Ovary (tissue), 9 donors: ENCODE data around the gene RASGEF1C. TPM values are rescaled to one million over a fixed set of nuclear protein-coding genes. Genes with fewer than 3 reads are reported as not detected.

Source experiments
- DNase-seq, 5 donors: peaks; one replicate each; pipeline ENCODE4 v3.0.0-alpha.2; 2019 to 2020
- H3K27ac ChIP-seq, 2 donors: fragments of 200-600 bp; one replicate each; pipeline versions ENCODE4 v1.5.1 to v1.8.0; 2019 to 2022
- H3K27me3 ChIP-seq: fragments of 200-600 bp; one replicate; pipeline ENCODE4 v1.8.0; 2022
- H3K36me3 ChIP-seq: fragments of 200-600 bp; sonication (generic); one replicate; pipeline ENCODE4 v1.5.1; 2019
- H3K4me1 ChIP-seq: one replicate; pipeline ENCODE4 v1.8.1; 2013; ENCODE audit warnings: mild to moderate bottlenecking, moderate library complexity; ENCODE audit not compliant: insufficient read depth
- H3K4me3 ChIP-seq: fragments of 200-600 bp; sonication (generic); one replicate; pipeline ENCODE4 v1.5.1; 2017
- H3K9me3 ChIP-seq, 2 donors: fragments of 200-600 bp in 1 of 2; sonication (generic) in 1 of 2; one replicate each; pipeline versions ENCODE4 v1.5.1 to v1.8.1; 2013 to 2019; ENCODE audit warnings: mild to moderate bottlenecking in 1 of 2, moderate library complexity in 1 of 2
- CTCF ChIP-seq, 3 donors: fragments of 450-650 bp in 2 of 3; fragments of 200-600 bp in 1 of 3; IDR thresholded peaks; one replicate each; pipeline versions ENCODE4 v1.5.1 to v1.8.0; 2016 to 2022; ENCODE audit warnings: antibody characterized with exemption in 3 of 3, mild to moderate bottlenecking in 1 of 3
- EP300 ChIP-seq: sonication (generic); formaldehyde crosslinking; IDR thresholded peaks from one replicate; pipeline ENCODE4 v1.6.1; 2017; ENCODE audit warnings: antibody characterized with exemption
- POLR2A ChIP-seq: fragments of 450-650 bp; IDR thresholded peaks from one replicate; pipeline ENCODE4 v1.6.1; 2017; ENCODE audit warnings: antibody characterized with exemption, mild to moderate bottlenecking, moderate library complexity
- WGBS, 3 donors: extraction: QIAGEN DNeasy Blood & Tissue Kit in 1 of 3; methylation state at CpG; one replicate each; pipeline versions ENCODE4 v1.1.5 to v1.1.7; 2013 to 2017; 5-methylcytosine and 5-hydroxymethylcytosine counted together
- intact Hi-C, 4 donors: fragments of 100-400 bp; cut with DNase I; formaldehyde crosslinking; loops; one replicate each; pipeline versions ENCODE4 v1.11.0 to v1.15.1; 2022 to 2023
- polyA plus RNA-seq, 2 donors: library from polyadenylated mRNA; stranded (reverse); fragments of 200-250 nt in 1 of 2; fragments of 350-450 nt in 1 of 2; fragmentation: Illumina TruSeq in 1 of 2; extraction: RNeasy Lipid Tissue Mini Kit (QIAGEN cat#74804) in 1 of 2; gene quantifications; one replicate each; pipeline ENCODE4 v1.2.3, GENCODE V29; 2013 to 2014
- total RNA-seq, 7 donors: library from RNA; depleted of rRNA in 2 of 7; stranded (reverse); fragments of >200 nt in 2 of 7; fragmentation: NEBNext Ultra II Directional in 3 of 7; extraction: Animal tissue kit (Norgen Biotek cat#: 25700) in 3 of 7; gene quantifications; one replicate each; pipeline versions ENCODE4 v1.1.0 to v1.2.4, GENCODE V29; 2016 to 2023
- donor health status: DM: no; HTN: no; CAD: no; lungs with moderate emphysema.
- donor health status: DM: no; HTN: no; CAD: no.
- donor health status: Bipolar disorder and iron deficiency.
- donor health status: DM: yes; HTN: yes; CAD: no.
- donor health status: DM: no; HTN: no; CAD: no.
- donor health status: DM: yes; HTN: yes; CAD: no.

The RASGEF1C gene
- total and polyA plus RNA-seq, 9 donors, result 0.13 to 0.97 (median 0.38) TPM; not detected in 2

- Histone ChIP-seq H3K4me1 (no peaks in the 10 kb centered on the region), H3K9me3 (peaks cover 0 to 1% of the 10 kb centered on the region in 2 donors)
- 18 to 29% (median 22%) methylated on average over 14 of the region's 14 CpGs for WGBS, 3 donors
These were observed 67.8 kb downstream of the RASGEF1C start for GRCh38 chr5:180141068-180141660.

GRCh38 chr5:180140571-180140970, 68.4 kb downstream of the RASGEF1C start:
- no peaks in the 10 kb centered on the region for H3K36me3 ChIP-seq
- no peak for TF ChIP-seq POLR2A
- TF ChIP-seq EP300, result no peak
- no peak for TF ChIP-seq CTCF (IDR thresholded peaks at IDR 0.05)
- no peak overlapping the region for H3K4me3 ChIP-seq
- H3K27me3 ChIP-seq, result no peaks in the 10 kb centered on the region
- H3K9me3 ChIP-seq, result no peaks in the 10 kb centered on the region
- H3K4me1 ChIP-seq, result no peaks in the 10 kb centered on the region
- intact Hi-C loops, result no loop called here
- WGBS, 3 donors, result 23 to 39% (median 34%) methylated on average over 9 of the region's 9 CpGs
- no peak for DNase-seq
- H3K27ac ChIP-seq, result no peak overlapping the region

More at GRCh38 chr5:180141068-180141660, 67.8 kb downstream of the RASGEF1C start:
- H3K4me3 ChIP-seq, result no peak overlapping the region
- DNase-seq, result no peak
- H3K27ac ChIP-seq, result no peak overlapping the region
- H3K36me3 ChIP-seq, result no peaks in the 10 kb centered on the region
- no peaks in the 10 kb centered on the region for H3K27me3 ChIP-seq
- TF ChIP-seq POLR2A (no peak), EP300 (no peak), CTCF (IDR thresholded peaks at IDR 0.05) (no peak)
- intact Hi-C loops, result no loop called here

GRCh38 chr5:180140079-180140554, 68.9 kb downstream of the RASGEF1C start:
- DNase-seq, result no peak
- H3K4me1 ChIP-seq, result no peaks in the 10 kb centered on the region
- H3K4me3 ChIP-seq, result no peak overlapping the region
- H3K9me3 ChIP-seq, result no peaks in the 10 kb centered on the region
- TF ChIP-seq EP300, result no peak
- TF ChIP-seq CTCF (IDR thresholded peaks at IDR 0.05), result no peak
- no peak for TF ChIP-seq POLR2A
- H3K36me3 ChIP-seq, result no peaks in the 10 kb centered on the region
- intact Hi-C loops, result no loop called here
- WGBS, 3 donors, result 65 to 69% (median 66%) methylated on average over 10 of the region's 10 CpGs
- H3K27me3 ChIP-seq, result no peaks in the 10 kb centered on the region
- no peak overlapping the region for H3K27ac ChIP-seq

GRCh38 chr5:180139731-180140055, 69.3 kb downstream of the RASGEF1C start:
- Histone ChIP-seq H3K36me3 (no peaks in the 10 kb centered on the region), H3K9me3 (no peaks in the 10 kb centered on the region), H3K27me3 (no peaks in the 10 kb centered on the region), H3K4me1 (no peaks in the 10 kb centered on the region), H3K4me3 (no peak overlapping the region), H3K27ac (no peak overlapping the region)
- TF ChIP-seq EP300 (no peak), POLR2A (no peak), CTCF (IDR thresholded peaks at IDR 0.05) (no peak)
- intact Hi-C loops, result no loop called here
- 63 to 84% (median 70%) methylated on average over 6 of the region's 6 CpGs for WGBS, 3 donors
- no peak for DNase-seq
